ENCODE results near the gene PIK3R5. TPM values are rescaled to one million over a fixed set of nuclear protein-coding genes. Genes with fewer than 3 reads are reported as not detected.

The PIK3R5 gene
- total RNA-seq, 2 experiments from 2014 or later, result 46.7 to 50.4 TPM

DNA sequence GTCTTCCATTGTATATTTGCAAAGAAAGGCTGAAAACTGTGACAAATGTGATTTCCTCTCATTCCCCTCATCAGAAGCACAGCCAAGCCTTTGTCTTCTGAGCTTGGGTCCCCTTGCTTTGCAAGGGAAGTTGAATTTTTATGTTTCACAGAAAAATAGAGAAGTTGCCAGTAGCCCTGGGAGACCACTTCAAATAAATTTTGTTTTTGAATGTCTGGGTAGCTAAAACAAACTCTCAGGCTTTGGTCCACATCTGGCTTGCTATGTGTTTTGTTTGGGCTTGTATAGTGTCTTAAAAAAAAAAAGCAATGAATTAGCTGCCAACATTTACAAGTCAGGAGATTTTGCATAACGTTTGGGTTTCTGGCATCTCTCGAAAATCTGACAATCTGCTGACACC lies 122.2 kb downstream of the PIK3R5 start:
- Mint-ChIP-seq H3K36me3 (ENCODE audit: low read depth) (peaks cover 5% of the 10 kb centered on the region), H3K27ac (no peak overlapping the region), H3K27me3 (no peaks in the 10 kb centered on the region), H3K4me1 (ENCODE audit: low read depth) (peaks cover 6% of the 10 kb centered on the region), H3K4me3 (no peak overlapping the region), H3K9me3 (peaks cover 4% of the 10 kb centered on the region)
- no peak for TF ChIP-seq CTCF (IDR thresholded peaks at IDR 0.05)
- intact Hi-C loops (cut with micrococcal nuclease), result no loop called here
- ChIA-PET CTCF (interaction anchor here (0.6 to 1.5 kb wide), 5 partner anchors 11 to 1777 kb away, joined by 3 to 7 read pairs (median 3); no protein-coding TSS in a partner anchor), POLR2A (no interaction called here)
- ATAC-seq, result no peak
- no peak for DNase-seq

- DNase-seq, result no peak
- H3K4me1 Mint-ChIP-seq (ENCODE audit: low read depth), result peaks cover 1% of the 10 kb centered on the region
These were observed 123.7 kb downstream of the PIK3R5 start for GRCh38 chr17:8841844-8842243.

GRCh38 chr17:8839410-8839935 lies 126.0 kb downstream of the PIK3R5 start:
- POLR2A ChIA-PET, result no interaction called here
- CTCF ChIA-PET, result interaction anchor here (1.4 kb wide), 1 partner anchor 54 kb away, joined by 3 read pairs; no protein-coding TSS in a partner anchor
- H3K27me3 Mint-ChIP-seq, result no peaks in the 10 kb centered on the region

More at GRCh38 chr17:8841844-8842243, 123.7 kb downstream of the PIK3R5 start:
- Mint-ChIP-seq H3K27ac (no peak overlapping the region), H3K9me3 (peaks cover 4% of the 10 kb centered on the region), H3K27me3 (no peaks in the 10 kb centered on the region), H3K36me3 (ENCODE audit: low read depth) (peaks cover 5% of the 10 kb centered on the region), H3K4me3 (no peak overlapping the region)
- ATAC-seq, result no peak
- intact Hi-C loops (cut with micrococcal nuclease), result no loop called here
- POLR2A ChIA-PET, result interaction anchor here (0.9 kb wide), 1 partner anchor 9 kb away, joined by 3 read pairs; no protein-coding TSS in a partner anchor
- TF ChIP-seq CTCF (IDR thresholded peaks at IDR 0.05), result no peak
- CTCF ChIA-PET, result interaction anchor here (1.1 to 1.8 kb wide), 2 partner anchors 10 to 157 kb away, joined by 3 to 6 read pairs; no protein-coding TSS in a partner anchor

GRCh38 chr17:8838551-8839095 lies 126.9 kb downstream of the PIK3R5 start:
- no peak for ATAC-seq
- H3K4me3 Mint-ChIP-seq, result no peak overlapping the region
- intact Hi-C loops (cut with micrococcal nuclease), result no loop called here
- ChIA-PET POLR2A (no interaction called here), CTCF (interaction anchor here (1.4 kb wide), 1 partner anchor 53 kb away, joined by 3 read pairs; no protein-coding TSS in a partner anchor)
- H3K36me3 Mint-ChIP-seq (ENCODE audit: low read depth), result peaks cover 1% of the 10 kb centered on the region
- H3K4me1 Mint-ChIP-seq (ENCODE audit: low read depth), result no peaks in the 10 kb centered on the region
- H3K27ac Mint-ChIP-seq, result no peak overlapping the region
- TF ChIP-seq CTCF (IDR thresholded peaks at IDR 0.05), result no peak
- H3K27me3 Mint-ChIP-seq, result no peaks in the 10 kb centered on the region
- H3K9me3 Mint-ChIP-seq, result no peaks in the 10 kb centered on the region
- no peak for DNase-seq

More at GRCh38 chr17:8839410-8839935, 126.0 kb downstream of the PIK3R5 start:
- Mint-ChIP-seq H3K4me1 (ENCODE audit: low read depth) (no peaks in the 10 kb centered on the region), H3K27ac (no peak overlapping the region), H3K36me3 (ENCODE audit: low read depth) (no peaks in the 10 kb centered on the region), H3K9me3 (no peaks in the 10 kb centered on the region), H3K4me3 (no peak overlapping the region)
- ATAC-seq, result no peak
- DNase-seq, result no peak
- intact Hi-C loops (cut with micrococcal nuclease), result no loop called here
- TF ChIP-seq CTCF (IDR thresholded peaks at IDR 0.05), result no peak

DNA sequence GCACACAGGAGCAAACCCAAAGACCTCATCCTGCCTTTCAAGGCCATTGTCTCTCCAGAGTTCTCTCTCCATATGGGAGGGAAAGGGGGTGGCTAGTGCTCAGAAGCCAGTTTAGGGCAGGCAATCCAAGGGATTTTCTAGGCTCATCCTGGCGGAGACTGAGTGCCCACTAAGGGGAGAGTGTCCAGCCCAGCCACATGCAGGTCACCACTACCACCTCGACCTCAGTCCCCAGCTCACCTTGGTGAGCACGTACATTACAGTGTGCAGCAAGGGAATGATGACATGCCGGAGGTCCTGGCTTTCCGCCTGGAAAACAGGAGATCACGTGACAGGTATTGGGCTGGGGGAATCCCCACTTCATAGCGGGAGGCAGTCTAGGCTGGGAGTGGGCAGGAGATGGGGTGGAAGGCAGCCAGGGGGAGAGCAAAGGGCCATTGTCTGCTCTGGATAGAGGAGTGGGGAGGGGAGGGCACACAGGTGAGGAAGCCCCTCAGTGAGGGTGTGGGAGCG lies 127.9 kb downstream of the PIK3R5 start:
- peaks cover 1% of the 10 kb centered on the region for H3K36me3 Mint-ChIP-seq (ENCODE audit: low read depth)
- no peaks in the 10 kb centered on the region for H3K9me3 Mint-ChIP-seq
- no peak overlapping the region for H3K4me3 Mint-ChIP-seq
- H3K27ac Mint-ChIP-seq, result no peak overlapping the region
- no peak for ATAC-seq
- CTCF ChIA-PET, result interaction anchor here (1.4 kb wide), 1 partner anchor 12 kb away, joined by 4 read pairs; no protein-coding TSS in a partner anchor
- intact Hi-C loops (cut with micrococcal nuclease), result no loop called here
- TF ChIP-seq CTCF (IDR thresholded peaks at IDR 0.05), result no peak
- H3K27me3 Mint-ChIP-seq, result no peaks in the 10 kb centered on the region
- no peak for DNase-seq
- POLR2A ChIA-PET, result no interaction called here
- no peaks in the 10 kb centered on the region for H3K4me1 Mint-ChIP-seq (ENCODE audit: low read depth)
